NCI-H2107 treated with DMSO at 0.1 percent for 48 hours (cell line): ENCODE data around the gene SNX32.
"Not testable (repeated sequence)": the region's sequence is repeated elsewhere in the genome, so short reads cannot be mapped to it uniquely, and the experiment has no call there.

Source experiments
- DNase-seq: peaks from one replicate; lab custom pipeline; 2025; ENCODE audit not compliant: unreplicated experiment; lab: John Stamatoyannopoulos, UW

Gene SNX32

DNA sequence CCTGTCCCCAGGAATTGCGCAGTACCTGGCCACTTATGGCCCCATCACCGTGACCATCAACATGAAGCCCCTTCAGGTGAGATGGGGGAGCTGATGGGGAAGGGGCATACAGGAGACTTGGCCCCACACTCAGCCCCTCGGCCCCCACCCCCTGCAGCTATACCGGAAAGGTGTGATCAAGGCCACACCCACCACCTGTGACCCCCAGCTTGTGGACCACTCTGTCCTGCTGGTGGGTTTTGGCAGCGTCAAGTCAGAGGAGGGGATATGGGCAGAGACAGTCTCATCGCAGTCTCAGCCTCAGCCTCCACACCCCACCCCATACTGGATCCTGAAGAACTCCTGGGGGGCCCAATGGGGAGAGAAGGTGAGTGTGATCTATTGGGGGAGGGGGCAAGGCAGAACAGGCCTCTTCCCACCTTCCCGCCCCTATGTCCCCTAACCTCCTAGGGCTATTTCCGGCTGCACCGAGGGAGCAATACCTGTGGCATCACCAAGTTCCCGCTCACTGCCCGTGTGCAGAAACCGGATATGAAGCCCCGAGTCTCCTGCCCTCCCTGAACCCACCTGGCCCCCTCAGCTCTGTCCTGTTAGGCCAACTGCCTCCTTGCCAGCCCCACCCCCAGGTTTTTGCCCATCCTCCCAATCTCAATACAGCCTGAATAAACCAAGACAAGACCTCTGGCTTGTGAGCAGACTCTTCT, 49.4 kb downstream of the SNX32 start:
- no peak for DNase-seq

DNA sequence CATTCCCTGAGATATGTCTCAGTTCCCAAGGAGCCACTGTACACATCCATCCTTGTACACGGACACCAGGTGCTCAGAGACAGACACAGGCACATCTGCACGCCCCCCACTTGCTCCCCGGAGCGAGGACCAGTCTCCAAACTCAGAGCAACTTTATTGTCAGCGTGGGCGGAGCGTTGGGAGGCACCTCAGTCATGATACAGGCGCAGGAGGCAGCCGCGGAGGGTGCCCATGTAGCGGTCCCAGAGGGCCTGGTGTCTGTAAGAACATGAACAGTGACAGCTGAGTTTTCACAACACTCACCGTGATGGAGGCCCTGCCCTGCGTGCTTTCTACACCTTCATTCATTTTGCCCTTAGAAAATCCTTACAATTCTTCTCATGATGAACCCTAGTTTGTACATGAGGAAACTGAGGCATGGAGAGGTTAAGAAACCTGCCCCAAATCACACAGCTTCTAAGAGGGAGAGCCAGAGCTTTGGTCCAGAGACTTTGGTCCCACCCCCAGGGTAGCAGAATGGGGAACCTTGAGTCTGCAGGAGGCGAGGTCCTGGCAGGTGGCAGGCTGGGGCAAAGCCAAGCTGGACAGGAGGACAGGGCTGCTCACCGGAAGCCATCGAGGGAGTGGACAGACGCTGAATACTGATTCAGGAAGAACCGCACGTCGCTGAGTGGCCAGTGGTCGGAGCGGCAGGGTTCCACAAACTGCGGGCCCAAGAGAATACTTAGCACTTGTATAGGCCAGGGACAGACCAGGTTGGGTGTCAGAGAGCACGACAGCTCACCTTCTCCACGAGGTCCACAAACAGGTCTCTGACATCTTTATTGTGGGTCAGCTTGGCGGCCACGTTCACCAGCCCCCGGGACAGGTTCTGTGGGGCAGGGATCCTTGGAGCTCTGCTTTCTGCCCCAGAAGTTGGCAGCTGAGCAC, 50.3 kb downstream of the SNX32 start:
- no peak for DNase-seq

DNA sequence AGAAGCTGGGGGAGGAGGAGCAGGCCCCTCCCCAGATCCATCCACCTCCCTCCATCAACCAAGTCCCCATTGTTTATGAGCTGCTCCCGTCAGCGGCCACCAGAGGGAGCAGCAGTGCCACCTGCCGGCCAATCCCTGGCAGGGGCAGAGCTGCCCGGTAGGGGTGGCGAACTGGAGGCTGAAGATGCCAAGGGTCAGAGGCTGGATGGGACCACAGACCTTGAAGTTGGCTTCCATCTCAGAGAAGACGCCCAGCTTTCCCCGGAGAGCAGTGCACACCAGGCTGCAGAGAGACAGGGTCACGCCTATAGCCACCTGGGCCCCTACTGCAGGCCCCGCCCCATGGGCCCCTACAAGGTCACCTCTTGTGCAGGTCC, 50.9 kb downstream of the SNX32 start:
- peak; percentile 60 for DNase-seq

DNA sequence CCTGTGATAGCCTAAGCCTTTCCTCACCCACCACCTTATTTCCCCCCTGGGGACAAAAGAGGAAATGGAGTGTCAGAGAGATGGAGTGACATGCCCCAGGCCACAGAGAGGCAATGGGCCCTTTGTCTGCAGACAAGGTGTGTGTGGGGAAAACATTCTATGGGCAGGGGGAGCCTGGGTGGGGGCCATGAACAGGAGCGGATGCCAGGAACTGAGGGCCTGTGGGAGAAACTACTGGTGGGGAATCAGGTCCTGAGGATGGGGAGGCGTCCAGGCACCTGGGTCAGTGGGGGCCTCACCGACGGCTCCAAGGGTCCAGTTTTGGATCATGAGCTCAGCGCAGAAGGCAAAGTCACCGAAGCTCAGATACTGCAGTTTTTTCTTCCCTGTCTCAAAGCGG, 51.5 kb downstream of the SNX32 start:
- DNase-seq: no peak

DNA sequence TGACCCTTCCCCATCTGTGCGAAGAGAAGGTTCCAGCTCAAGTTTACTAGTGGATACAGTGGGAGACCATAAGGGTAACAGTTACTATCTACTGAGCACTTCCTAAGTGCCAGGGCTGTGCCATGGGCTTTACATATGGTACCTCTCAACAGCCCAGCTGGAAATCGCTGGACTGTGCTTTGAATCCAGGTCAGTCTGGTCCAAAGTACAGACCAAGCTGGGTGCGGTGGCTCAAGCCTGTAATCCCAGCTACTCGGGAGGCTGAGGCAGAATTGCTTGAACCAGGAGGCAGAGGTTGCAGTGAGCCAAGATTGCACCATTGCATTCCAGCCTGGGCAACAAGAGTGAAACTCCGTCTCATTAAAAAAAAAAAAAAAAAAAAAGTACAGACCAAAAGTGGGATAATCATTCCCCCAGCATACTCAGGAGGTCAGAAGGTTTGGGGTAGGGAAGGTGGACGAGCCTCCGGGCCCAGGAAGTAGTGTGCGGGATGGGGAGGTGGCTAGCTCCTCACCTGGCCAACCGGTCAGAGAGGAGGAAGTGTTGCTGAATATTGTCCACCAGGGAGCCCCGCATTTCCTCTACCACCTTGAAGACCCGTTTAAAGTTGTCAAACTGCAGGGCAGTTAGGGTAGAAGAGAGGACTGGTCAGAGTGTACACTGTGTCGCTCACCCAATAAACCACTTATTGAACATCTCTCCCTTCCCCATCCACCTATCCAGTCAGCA, 52.2 kb downstream of the SNX32 start:
- DNase-seq: no peak

DNA sequence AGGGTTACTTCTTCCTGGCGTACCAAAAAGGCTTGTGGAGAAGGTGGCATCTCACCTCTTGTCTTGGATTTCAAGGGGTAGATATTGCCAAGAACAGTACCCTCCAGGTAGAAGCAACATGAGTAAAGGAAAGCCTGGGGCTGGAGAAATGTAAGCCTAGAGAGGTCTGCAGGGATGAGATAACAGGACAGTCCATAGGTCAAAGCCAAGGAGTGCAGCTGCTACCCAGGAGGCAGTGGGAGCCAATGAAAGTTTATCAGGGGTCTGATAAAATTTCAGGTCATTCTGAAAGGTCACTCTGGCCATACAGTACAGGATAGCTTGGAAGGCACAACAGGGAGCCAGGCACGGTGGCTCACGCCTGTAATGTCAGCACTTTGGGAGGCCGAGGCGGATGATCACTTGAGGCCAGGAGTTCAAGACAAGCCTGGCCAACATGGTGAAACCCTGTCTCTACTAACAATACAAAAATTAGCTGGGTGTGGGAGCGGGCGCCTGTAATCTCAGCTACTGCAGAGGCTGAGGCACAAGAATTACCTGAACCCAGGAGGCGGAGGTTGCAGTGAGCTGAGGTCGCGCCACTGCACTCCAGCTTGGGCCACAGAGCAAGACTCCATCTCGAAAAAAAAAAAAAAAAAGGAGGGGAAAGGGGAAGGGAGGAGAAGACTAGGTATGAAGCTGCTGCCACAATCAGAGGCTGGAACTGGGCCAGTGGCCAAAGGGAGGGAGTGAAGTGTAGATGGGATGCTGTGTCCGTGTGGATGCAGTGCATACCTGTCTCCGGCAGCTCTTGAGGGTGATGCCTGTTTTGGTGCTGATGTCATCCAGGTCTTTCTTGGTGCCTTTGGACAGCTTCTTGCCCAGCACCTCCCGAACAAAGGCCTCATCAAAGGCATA, 53.3 kb downstream of the SNX32 start:
- no peak for DNase-seq

DNA sequence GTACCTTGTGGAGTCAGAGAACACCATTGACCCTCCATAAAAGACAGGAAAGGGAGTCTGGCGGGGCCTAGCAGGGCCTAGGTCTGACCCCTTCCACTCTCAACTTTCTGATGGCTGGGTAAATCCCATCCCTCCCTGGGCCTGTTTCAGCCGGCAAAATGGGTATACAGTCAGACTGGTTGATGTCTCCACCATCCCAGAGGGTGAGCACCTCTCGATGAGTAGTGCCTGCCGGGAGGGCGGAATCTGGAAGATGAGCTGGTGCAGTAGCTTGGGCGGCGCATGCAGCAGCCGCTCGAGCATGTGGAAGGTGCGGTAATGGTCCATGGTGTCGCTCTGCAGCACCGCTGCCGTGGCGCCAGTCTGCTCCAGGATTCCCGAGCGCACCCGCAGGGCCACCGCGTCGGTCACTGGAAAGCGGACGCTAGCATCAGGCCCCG, 54.0 kb downstream of the SNX32 start:
- DNase-seq: peak; percentile 44

DNA sequence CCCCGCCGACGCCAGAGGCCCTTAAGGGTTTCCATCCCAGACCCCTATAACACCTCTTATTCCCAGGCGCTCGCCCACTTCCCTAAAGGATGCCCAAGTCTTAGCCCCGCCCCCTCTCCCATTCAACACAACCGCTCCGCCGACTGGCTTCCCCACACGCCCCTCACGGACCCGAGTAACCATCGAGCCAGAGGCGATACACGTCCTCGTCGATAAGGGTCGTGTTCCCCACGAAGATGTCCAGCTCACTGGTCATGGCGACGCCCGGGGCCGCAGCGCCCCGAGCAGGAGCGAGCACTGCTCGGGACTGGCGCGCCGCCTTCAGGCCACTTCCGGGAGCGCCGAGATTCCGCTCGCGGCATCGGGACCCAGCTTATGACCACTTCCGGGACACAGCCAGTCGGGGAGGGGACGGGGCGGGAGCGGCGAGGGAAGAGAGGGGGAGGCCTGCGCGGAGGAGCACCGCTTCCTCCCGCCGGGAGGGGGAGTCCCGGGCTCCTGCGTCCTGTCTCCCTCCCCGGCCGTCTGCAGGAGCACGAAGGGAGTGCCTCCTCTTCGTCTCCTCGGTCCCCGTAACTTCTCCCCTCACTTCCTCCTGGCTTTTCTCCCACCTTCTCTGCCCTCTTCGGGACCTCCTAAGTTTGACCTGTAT, 54.5 kb downstream of the SNX32 start, which contains the start of gene FIBP:
Gene FIBP, minus strand, starts transcription at position 309 of the 652 bp plus-strand sequence. Its CDS starts 53 bp downstream, at position 256.
- DNase-seq: peak; percentile 81

DNA sequence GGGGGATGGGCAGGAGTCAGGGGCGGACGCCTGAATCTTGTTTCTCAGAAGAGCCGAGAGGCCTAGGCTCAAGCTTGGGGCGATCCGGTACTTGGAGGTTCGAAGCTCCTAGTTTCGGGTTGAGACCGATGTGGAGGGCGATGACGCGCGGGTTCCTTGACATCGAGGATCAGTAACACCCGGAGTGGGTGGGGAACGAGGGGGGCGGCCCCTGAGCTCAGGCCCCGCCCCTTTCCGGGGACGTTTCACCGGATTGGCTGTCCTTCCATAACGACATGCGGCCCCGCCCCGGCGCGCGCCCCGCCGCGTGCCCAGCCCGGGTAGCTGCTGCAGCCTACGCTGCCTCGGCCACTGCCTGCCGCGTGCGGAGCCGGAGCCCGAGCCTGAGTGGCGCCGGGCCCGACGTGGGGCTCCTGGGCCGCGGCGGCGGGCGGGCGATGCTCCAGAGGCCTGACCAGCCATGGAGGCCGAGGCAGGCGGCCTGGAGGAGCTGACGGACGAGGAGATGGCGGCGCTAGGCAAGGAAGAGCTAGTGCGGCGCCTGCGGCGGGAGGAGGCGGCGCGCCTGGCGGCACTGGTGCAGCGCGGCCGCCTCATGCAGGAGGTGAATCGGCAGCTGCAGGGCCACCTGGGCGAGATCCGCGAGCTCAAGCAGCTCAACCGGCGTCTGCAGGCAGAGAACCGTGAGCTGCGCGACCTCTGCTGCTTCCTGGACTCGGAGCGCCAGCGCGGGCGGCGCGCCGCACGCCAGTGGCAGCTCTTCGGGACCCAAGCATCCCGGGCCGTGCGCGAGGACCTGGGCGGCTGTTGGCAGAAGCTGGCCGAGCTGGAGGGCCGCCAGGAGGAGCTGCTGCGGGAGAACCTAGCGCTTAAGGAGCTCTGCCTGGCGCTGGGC, 56.8 kb downstream of the SNX32 start, which contains the start of gene CCDC85B:
Gene CCDC85B, plus strand, starts transcription at position 350 of the 895 bp plus-strand sequence. Its CDS starts 111 bp downstream, at position 461.
- peak; percentile 84 for DNase-seq

DNA sequence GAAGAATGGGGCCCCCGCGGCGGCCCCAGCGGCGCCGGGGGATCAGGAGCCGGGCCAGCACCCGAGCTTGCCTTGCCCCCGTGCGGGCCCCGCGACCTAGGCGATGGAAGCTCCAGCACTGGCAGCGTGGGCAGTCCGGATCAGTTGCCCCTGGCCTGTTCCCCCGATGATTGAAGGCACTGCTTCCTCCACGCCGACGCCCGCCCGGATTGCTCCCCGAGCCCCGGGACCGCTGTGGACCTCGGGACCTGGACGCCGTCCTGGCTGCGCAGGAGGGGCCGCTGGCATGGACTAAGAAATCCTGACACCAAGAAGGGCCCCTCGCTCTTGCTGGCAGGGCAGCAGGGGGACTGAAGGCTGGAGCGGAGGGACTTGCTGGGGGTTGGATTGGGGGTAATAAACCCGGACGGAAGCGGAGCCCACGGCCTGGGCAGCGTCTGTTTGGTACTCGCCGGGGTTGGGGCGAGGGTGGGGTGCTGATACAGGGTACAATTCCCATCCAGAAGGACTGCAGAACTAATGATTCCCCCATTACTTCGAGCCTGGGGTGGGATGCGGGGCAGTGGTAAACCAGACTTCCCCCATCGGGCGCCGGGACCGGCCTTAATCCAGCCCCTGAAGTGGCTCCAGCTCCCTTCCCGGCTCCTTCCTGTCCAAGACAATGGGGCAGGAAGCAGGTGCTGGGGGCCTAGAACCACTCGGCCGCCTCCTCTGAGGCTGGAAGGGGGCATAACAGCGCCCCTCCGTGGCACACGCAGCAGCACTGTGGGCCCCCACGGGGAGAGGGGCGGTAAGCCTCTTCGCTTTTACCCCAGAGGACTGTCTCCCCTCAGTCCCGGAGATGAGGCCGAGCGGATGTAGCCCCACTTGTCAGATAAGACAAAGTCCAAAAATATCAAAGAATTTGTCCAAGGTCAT, 57.7 kb downstream of the SNX32 start:
- no peak for DNase-seq

DNA sequence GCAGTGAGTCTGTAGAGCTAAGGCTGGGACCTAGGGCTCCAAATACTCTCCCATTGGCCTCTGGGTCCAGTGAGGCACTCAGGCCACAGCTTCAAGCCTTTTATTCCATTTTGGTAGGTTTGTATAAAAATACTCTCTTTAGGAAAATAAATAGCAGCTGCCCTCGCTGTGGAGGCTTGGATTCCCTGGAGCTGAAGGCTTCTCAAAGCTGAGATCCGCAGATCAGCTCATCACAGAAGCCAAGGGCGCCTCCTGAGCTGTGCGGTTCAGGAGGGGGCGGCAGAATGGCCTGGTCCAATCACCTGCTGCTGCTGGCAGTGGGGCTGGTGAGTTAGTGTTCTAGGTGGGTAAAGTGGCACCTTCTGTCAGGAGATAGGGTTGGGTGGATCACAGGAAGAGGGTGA, 58.4 kb downstream of the SNX32 start:
- not testable (repeated sequence) for DNase-seq

DNA sequence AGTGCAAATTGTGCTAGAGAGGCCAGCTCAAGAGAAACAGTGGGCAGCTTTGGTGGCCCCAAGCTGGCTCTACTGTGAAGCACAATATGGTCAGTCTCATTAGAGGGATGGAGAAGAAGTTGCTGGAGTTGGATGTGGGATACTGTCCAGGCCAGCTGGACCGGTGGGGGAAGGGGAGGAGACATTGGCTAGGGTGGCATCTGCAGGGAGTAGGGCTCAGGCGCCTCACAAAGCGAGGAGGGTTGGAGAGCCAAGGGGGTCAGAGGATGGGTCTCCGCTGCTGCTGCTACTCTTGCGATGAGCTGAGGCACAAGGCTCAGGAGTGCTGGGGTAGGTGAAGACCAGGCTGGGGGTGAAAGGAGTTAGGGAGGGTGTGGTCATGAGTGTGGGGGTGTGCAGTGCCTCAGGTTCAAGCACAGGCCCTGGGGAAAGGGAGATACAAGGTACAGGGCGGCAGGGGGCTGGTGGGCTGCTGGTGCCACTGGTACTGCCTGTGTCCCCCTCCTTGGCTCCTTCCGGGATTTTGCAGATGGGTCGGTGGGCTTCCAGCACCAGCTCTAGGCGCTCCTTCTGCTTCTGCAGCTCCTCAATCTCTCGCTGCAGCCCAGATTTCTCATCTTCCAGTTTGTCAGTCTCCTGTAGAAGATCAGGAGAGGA, 59.0 kb downstream of the SNX32 start:
- no peak for DNase-seq

DNA sequence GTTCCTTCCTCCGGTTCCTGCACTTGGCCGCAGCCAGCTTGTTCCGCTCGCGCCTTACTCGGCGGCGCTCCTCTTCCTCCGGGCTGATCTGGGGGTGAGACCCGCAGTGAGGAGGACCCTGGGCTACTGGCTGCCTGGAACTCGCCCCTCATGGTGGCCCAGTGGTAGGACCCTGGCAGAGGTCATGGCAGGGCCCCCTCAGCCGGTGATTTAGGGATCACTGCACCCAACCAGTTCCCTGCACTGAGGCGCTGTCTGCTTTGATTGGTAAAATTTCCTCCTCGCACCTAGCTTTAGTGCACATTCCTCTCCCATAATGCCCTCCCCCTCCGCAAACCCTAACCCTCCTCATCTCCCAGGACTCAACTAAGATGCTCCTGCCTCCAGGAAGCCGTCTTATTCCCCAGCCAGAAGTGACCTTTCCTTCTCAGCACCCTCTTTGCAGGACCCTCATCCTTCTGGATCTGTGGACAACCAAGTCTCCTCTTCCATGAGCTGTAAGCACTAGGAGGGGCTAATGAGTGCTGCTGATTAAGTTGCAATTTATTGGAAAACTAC, 60.4 kb downstream of the SNX32 start:
- no peak for DNase-seq

DNA sequence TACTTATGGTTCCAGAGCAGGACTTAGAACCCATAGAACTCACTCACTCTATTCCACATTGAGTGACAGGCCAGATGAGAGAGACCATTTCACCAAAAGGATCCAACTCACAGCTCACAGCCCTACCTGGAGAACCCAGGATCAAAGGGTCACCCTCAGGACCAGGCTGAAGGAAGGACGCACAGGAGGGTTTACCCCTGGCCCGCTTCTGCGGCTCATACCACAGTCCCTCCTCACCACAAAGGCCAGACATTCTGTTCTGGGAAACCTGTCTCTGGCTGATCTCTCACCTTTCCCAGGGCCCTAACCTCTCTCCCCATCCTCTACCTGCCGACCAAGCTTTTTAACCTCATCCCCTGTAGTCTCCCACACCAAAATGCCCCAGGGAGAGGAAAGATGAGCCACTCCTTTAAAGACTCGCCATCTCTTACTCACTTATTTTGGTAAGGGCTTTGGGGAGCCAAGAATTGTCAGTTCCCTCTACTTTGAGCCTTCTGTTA, 61.8 kb downstream of the SNX32 start:
- no peak for DNase-seq

DNA sequence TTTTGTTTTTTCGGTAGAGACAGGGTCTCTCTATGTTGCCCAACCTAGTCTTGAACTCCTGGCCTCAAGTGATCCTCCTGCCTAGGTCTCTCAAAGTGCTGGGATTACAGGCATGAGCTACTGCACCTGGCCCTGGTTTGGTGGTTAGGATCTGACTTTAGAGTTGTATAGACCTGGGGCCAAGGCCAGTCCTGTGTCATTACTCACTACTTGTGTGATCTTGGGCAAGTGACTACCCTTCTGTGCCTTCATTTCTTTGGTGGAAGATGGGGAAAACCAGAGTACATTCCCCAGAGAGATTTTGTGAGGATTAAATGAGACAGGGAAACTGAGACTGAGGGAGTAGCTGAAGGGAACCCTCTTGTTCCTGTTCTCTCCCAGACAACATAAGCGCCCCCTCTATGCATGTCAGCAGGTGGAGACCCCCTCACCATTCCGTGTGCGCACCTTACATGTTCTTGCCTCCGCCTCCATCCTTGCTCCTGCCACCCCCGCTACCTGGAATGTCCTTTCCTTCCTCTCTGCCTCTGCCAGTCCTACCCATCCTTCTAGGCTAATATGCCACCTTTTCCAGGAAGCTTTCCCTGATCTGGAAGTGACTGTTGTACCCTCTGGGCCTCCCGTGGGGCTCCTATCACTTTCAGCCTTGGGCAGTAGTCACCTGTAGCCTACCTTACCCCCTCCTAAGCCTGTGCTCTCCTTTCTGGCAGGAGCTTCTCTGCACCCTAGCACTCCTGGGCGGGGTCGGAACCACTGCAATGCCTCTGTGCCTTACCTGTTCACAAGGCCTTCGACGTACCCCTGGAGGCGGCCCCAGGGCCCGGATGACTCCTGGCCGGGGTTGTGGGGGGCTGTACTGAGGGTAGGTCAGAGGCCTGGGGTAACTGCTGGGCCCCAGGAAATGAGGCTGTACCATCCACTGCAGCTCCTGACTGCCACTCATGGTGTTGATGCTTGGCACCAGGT, 62.6 kb downstream of the SNX32 start:
- DNase-seq: no peak
